SU-DHL-6 (cell line): ENCODE measurements around the gene PALLD.

Experiments used
- CTCF ChIP-seq: fragments of 200-600 bp; sonication (generic); IDR thresholded peaks from one replicate; pipeline ENCODE4 v1.5.1; 2017; ENCODE audit warnings: antibody characterized with exemption, mild to moderate bottlenecking, low read length, moderate library complexity; ENCODE audit not compliant: insufficient read depth, poor library complexity, severe bottlenecking
- EZH2phosphoT487 ChIP-seq: fragments of 200-600 bp; sonication (generic), shearing (Covaris generic); conservative IDR thresholded peaks from 2 replicates; pipeline ENCODE4 v1.6.1; 2018; ENCODE audit warnings: mild to moderate bottlenecking, antibody characterized with exemption, low read length, moderate library complexity, mixed read lengths

GRCh38 chr4:168797194-168797593, 300.3 kb downstream of the PALLD start:
- TF ChIP-seq CTCF (no peak), EZH2phosphoT487 (no peak)
